ENCODE measurements around the gene SGPP2. TPM values are rescaled to one million over a fixed set of nuclear protein-coding genes. Genes with fewer than 3 reads are reported as not detected.

The SGPP2 gene
- polyA plus RNA-seq, 1 donor, result 6.6 TPM

- H3K9me3 ChIP-seq (ENCODE audit: control insufficient read depth, low read depth, low read length), result no peaks in the 10 kb centered on the region
- no peak overlapping the region for H3K4me3 ChIP-seq (ENCODE audit: low read length)
- no peaks in the 10 kb centered on the region for H3K4me1 ChIP-seq (ENCODE audit: control insufficient read depth, insufficient read depth, low read length)
- peaks cover 13% of the 10 kb centered on the region for H3K36me3 ChIP-seq (ENCODE audit: control insufficient read depth, insufficient read depth, low read length)
- H3K27me3 ChIP-seq (ENCODE audit: control insufficient read depth, insufficient read depth, low read length), result no peaks in the 10 kb centered on the region
- DNase-seq, result no peak
- no peak overlapping the region for H3K27ac ChIP-seq (ENCODE audit: low read length)
- 80% methylated on average over 2 of the region's 2 CpGs for WGBS (ENCODE audit: insufficient coverage, low lambda C conversion rate)
Observed at GRCh38 chr2:222603501-222603900, 179.2 kb downstream of the SGPP2 start.

GRCh38 chr2:222604749-222605515, 180.6 kb downstream of the SGPP2 start:
- 100% methylated on average over 1 of the region's 5 CpGs for WGBS (ENCODE audit: insufficient coverage, low lambda C conversion rate)
- H3K9me3 ChIP-seq (ENCODE audit: control insufficient read depth, low read depth, low read length), result no peaks in the 10 kb centered on the region
- H3K4me1 ChIP-seq (ENCODE audit: control insufficient read depth, insufficient read depth, low read length), result no peaks in the 10 kb centered on the region
- H3K4me3 ChIP-seq (ENCODE audit: low read length), result no peak overlapping the region
- DNase-seq, result no peak
- H3K27ac ChIP-seq (ENCODE audit: low read length), result no peak overlapping the region
- peaks cover 9% of the 10 kb centered on the region for H3K36me3 ChIP-seq (ENCODE audit: control insufficient read depth, insufficient read depth, low read length)
- no peaks in the 10 kb centered on the region for H3K27me3 ChIP-seq (ENCODE audit: control insufficient read depth, insufficient read depth, low read length)

DNA sequence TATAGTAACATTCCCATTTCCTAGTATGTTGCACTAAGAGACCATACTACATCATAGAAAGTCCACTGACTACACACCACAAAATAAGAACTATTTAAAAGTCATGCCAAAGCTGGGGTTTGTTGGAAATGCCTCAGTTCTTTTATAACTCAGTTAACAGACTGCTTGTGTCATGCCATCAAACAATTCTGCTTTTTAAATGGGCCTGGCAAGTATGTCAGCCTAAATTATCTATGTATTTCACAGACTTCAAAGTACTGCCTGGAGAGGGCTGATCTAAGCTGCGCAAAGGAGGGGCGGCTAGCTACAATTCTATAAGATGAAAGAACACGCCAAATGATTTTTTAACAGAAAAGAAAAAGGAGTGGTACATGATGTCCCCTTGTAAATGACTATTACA, 182.0 kb downstream of the SGPP2 start:
- no peak overlapping the region for H3K27ac ChIP-seq (ENCODE audit: low read length)
- DNase-seq, result no peak
- H3K36me3 ChIP-seq (ENCODE audit: control insufficient read depth, insufficient read depth, low read length), result peaks cover 11% of the 10 kb centered on the region
- no peaks in the 10 kb centered on the region for H3K9me3 ChIP-seq (ENCODE audit: control insufficient read depth, low read depth, low read length)
- WGBS (ENCODE audit: insufficient coverage, low lambda C conversion rate), result no CpG with 5 or more reads among the region's 3 CpGs
- no peaks in the 10 kb centered on the region for H3K27me3 ChIP-seq (ENCODE audit: control insufficient read depth, insufficient read depth, low read length)
- H3K4me3 ChIP-seq (ENCODE audit: low read length), result no peak overlapping the region
- no peaks in the 10 kb centered on the region for H3K4me1 ChIP-seq (ENCODE audit: control insufficient read depth, insufficient read depth, low read length)

- Histone ChIP-seq H3K36me3 (ENCODE audit: control insufficient read depth, insufficient read depth, low read length) (peaks cover 27% of the 10 kb centered on the region), H3K9me3 (ENCODE audit: control insufficient read depth, low read depth, low read length) (no peaks in the 10 kb centered on the region), H3K4me3 (ENCODE audit: low read length) (no peak overlapping the region), H3K27ac (ENCODE audit: low read length) (no peak overlapping the region), H3K4me1 (ENCODE audit: control insufficient read depth, insufficient read depth, low read length) (no peaks in the 10 kb centered on the region), H3K27me3 (ENCODE audit: control insufficient read depth, insufficient read depth, low read length) (no peaks in the 10 kb centered on the region)
- 67% methylated on average over 3 of the region's 4 CpGs for WGBS (ENCODE audit: insufficient coverage, low lambda C conversion rate)
- DNase-seq, result no peak
Observed at GRCh38 chr2:222608081-222608480, 183.7 kb downstream of the SGPP2 start.

- no peak for DNase-seq
- no peaks in the 10 kb centered on the region for H3K4me1 ChIP-seq (ENCODE audit: control insufficient read depth, insufficient read depth, low read length)
- H3K27ac ChIP-seq (ENCODE audit: low read length), result no peak overlapping the region
- no peak overlapping the region for H3K4me3 ChIP-seq (ENCODE audit: low read length)
- no CpG with 5 or more reads among the region's 3 CpGs for WGBS (ENCODE audit: insufficient coverage, low lambda C conversion rate)
- no peaks in the 10 kb centered on the region for H3K27me3 ChIP-seq (ENCODE audit: control insufficient read depth, insufficient read depth, low read length)
- H3K36me3 ChIP-seq (ENCODE audit: control insufficient read depth, insufficient read depth, low read length), result peaks cover 33% of the 10 kb centered on the region
- H3K9me3 ChIP-seq (ENCODE audit: control insufficient read depth, low read depth, low read length), result no peaks in the 10 kb centered on the region
Observed at GRCh38 chr2:222609381-222609780, 185.0 kb downstream of the SGPP2 start.

Other genes starting within 250 kb of the SGPP2 start
- 0.03 TPM for gene PAX3, start 125.5 kb upstream of the SGPP2 start, polyA plus RNA-seq
- 23.8 TPM for gene FARSB, start 231.5 kb downstream of the SGPP2 start, polyA plus RNA-seq
- gene MOGAT1, start 247.1 kb downstream of the SGPP2 start, polyA plus RNA-seq, result not detected